Measurements from ENCODE around the gene MEN1. TPM values are rescaled to one million over a fixed set of nuclear protein-coding genes. Genes with fewer than 3 reads are reported as not detected.
"Not testable (repeated sequence)": the region's sequence is repeated elsewhere in the genome, so short reads cannot be mapped to it uniquely, and the experiment has no call there.

The MEN1 gene
- total RNA-seq, 2 donors from 2014 or later = 21.1 to 45.5 TPM

DNA sequence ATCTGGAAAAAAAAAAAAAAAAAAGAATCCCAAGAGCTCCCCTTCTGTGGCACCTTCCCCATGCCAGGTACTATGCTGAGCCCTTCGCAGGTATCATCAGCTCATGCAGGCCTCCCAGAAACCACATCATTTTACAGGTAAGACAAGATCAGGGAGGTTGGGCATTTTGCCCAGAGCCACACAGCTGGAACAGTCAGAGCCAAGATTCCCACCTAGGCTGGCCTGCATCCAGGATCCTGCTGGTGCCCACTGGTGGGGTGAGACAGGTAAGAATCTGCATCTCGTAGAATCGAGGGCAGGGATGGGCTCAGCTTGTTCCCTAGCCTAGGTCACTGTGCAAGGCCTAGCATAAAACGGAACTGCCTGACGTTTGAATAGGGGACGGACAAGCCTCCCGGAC lies 15.7 kb upstream of the MEN1 start:
- Histone ChIP-seq H3K4me3 (no peak overlapping the region), H3K9me3 (no peaks in the 10 kb centered on the region), H3K9ac (ENCODE audit: low read depth in 2 of 2, low read length in 2 of 2) (no peak overlapping the region), H3K27ac (no peak overlapping the region), H3K36me3 (no peaks in the 10 kb centered on the region), H3K27me3 (no peaks in the 10 kb centered on the region), H3K4me1 (no peaks in the 10 kb centered on the region)
- TF ChIP-seq, protein P1, sequence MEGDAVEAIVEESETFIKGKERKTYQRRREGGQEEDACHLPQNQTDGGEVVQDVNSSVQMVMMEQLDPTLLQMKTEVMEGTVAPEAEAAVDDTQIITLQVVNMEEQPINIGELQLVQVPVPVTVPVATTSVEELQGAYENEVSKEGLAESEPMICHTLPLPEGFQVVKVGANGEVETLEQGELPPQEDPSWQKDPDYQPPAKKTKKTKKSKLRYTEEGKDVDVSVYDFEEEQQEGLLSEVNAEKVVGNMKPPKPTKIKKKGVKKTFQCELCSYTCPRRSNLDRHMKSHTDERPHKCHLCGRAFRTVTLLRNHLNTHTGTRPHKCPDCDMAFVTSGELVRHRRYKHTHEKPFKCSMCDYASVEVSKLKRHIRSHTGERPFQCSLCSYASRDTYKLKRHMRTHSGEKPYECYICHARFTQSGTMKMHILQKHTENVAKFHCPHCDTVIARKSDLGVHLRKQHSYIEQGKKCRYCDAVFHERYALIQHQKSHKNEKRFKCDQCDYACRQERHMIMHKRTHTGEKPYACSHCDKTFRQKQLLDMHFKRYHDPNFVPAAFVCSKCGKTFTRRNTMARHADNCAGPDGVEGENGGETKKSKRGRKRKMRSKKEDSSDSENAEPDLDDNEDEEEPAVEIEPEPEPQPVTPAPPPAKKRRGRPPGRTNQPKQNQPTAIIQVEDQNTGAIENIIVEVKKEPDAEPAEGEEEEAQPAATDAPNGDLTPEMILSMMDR (IDR thresholded peaks at IDR 0.05) = no peak
- intact Hi-C loops (cut with DNase I) = no loop called here
- no peak for DNase-seq

DNA sequence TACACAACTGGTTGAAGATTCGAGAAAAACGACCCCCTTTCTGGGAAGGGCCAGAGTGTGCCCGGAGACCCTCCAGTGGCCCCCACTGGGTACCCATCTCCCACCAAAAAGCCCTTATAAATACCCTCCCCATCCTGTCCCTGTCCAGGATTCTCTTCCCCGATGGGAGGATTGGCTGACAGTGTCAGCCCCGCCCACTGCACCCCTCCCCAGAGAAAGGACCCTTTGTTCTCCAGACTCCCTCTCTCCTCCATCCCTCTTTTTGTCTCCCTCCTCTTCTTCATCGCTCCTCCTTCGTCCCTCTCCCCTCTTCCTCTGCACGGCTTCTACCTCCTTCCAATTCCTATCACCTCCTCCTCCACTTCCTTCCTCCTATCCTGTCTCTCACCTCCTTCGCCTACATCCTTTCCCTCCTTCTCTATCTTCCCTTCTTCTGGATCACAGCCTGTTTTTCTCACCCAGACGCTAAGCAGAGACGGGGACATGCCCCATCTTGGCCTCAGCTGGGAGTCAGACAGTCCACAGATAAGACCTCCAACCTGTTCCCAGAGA lies 13.3 kb upstream of the MEN1 start:
- H3K9ac ChIP-seq (ENCODE audit: low read depth in 2 of 2, low read length in 2 of 2) = no peak overlapping the region
- DNase-seq = no peak
- H3K4me3 ChIP-seq = no peak overlapping the region
- TF ChIP-seq, protein P1 (IDR thresholded peaks at IDR 0.05) = no peak
- H3K27ac ChIP-seq = no peak overlapping the region
- H3K27me3 ChIP-seq = no peaks in the 10 kb centered on the region
- no peaks in the 10 kb centered on the region for H3K36me3 ChIP-seq
- H3K9me3 ChIP-seq = no peaks in the 10 kb centered on the region
- H3K4me1 ChIP-seq = no peaks in the 10 kb centered on the region
- intact Hi-C loops (cut with DNase I) = no loop called here

DNA sequence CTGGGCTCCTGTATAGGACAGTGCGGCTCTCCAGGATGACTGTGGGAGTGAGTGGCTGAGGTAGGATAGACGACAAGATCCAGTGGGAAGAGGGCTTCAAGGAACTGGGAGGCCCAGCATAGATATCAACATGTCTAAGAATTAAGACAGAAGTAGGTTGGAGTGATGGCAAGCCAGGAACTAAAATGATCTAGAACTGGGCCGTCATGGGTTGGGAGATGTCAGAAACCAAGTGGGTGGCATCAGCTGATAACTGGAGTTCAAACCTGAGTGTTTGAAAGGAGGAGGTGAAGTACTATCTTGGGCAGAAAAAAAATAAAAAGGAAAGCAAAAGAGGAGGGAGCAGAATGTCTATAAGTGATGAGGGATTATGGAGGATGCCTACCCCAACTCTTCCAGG lies 7.1 kb upstream of the MEN1 start:
- H3K4me1 ChIP-seq = no peaks in the 10 kb centered on the region
- no peak overlapping the region for H3K27ac ChIP-seq
- H3K36me3 ChIP-seq = no peaks in the 10 kb centered on the region
- no peaks in the 10 kb centered on the region for H3K27me3 ChIP-seq
- intact Hi-C loops (cut with DNase I) = no loop called here
- no peak for DNase-seq
- TF ChIP-seq, protein P1 (IDR thresholded peaks at IDR 0.05) = no peak
- H3K9me3 ChIP-seq = no peaks in the 10 kb centered on the region
- H3K4me3 ChIP-seq = no peak overlapping the region
- H3K9ac ChIP-seq (ENCODE audit: low read depth in 2 of 2, low read length in 2 of 2) = no peak overlapping the region

DNA sequence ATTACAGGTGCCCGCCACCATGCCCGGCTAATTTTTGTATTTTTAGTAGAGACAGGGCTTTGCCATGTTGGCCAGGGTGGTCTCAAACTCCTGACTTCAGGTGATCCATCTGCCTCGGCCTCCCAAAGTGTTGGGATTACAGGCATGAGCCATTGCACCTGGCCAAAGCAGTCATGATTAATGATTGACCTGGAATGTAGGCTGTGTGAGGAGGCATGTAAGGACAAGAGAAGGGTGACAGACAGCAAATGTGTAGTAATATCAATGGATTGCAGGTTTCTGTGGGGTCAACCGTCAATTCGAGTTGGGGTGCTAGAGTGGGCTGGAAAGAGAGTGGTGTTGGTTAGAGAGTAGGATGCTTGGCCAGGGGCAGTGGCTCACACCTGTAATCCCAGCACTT lies 5.1 kb upstream of the MEN1 start:
- DNase-seq = not testable (repeated sequence)

DNA sequence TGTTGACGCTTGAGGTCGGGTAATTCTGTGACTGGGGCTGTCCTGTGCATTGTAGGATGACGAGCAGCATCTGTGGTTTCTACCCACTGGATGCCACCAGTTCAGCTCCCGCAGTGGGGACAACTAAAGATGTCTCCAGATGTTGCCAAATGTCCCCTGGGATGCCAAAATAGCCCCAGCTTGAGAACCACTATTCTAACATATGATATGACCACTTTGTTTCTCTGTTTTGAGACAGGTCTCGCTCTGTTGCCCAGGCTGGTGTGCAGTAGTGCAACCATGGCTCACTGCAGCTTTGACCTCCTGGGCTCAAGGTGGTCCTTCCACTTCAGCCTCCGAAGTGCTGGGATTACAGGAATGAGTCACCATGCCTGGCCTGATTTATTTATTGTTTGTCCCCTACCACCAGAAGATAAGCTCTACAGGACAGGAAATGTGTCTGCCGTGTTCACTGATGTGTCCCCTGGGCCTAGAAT lies 4.4 kb upstream of the MEN1 start:
- no peak overlapping the region for H3K4me3 ChIP-seq
- no peak for DNase-seq
- TF ChIP-seq, protein P1 (IDR thresholded peaks at IDR 0.05) = no peak
- H3K9me3 ChIP-seq = no peaks in the 10 kb centered on the region
- intact Hi-C loops (cut with DNase I) = no loop called here
- no peaks in the 10 kb centered on the region for H3K36me3 ChIP-seq
- no peak overlapping the region for H3K27ac ChIP-seq
- H3K9ac ChIP-seq (ENCODE audit: low read depth in 2 of 2, low read length in 2 of 2) = no peak overlapping the region
- no peaks in the 10 kb centered on the region for H3K4me1 ChIP-seq
- H3K27me3 ChIP-seq = no peaks in the 10 kb centered on the region

More for the DNA sequence above, 5.1 kb upstream of the MEN1 start:
- intact Hi-C loops (cut with DNase I); H3K4me1 ChIP-seq; H3K36me3 ChIP-seq; H3K4me3 ChIP-seq; H3K27ac ChIP-seq; H3K9ac ChIP-seq (ENCODE audit: low read depth in 2 of 2, low read length in 2 of 2); H3K9me3 ChIP-seq; H3K27me3 ChIP-seq: not testable (repeated sequence)

DNA sequence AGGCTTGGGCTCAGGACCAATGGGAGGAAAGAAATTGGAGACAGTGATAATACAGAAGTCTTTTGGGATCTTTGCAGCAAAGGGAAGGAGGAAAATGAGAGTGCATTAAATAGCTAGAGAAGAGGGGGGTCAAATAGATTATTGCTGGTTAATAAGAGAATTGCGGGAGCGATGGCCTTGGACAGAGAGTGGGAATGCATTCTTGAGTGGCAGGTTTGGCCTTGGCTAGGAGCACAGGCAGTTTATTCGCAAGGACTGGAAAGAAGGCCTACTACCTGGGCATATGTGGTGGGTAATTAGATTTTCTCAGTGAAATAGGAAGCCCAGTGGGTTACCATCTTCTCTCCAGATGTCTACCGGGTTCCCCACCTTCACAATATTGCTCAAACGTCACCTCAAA lies 3.5 kb upstream of the MEN1 start:
- H3K27me3 ChIP-seq = no peaks in the 10 kb centered on the region
- H3K9ac ChIP-seq (ENCODE audit: low read depth in 2 of 2, low read length in 2 of 2) = no peak overlapping the region
- peaks cover 2% of the 10 kb centered on the region for H3K4me1 ChIP-seq
- no peaks in the 10 kb centered on the region for H3K36me3 ChIP-seq
- DNase-seq = no peak
- H3K4me3 ChIP-seq = no peak overlapping the region
- no peak overlapping the region for H3K27ac ChIP-seq
- H3K9me3 ChIP-seq = no peaks in the 10 kb centered on the region
- intact Hi-C loops (cut with DNase I) = no loop called here
- TF ChIP-seq, protein P1 (IDR thresholded peaks at IDR 0.05) = no peak

Data from colonic mucosa (tissue), 4 donors.